IPS-18a (cell line): Measurements from ENCODE around the gene DCANP1.
"Not testable (repeated sequence)": the region's sequence is repeated elsewhere in the genome, so short reads cannot be mapped to it uniquely, and the experiment has no call there.

Experiments used
- H3K27ac ChIP-seq: one replicate; pipeline ENCODE4 v1.5.1; 2013; ENCODE audit warnings: low read length
- H3K27me3 ChIP-seq: one replicate; pipeline ENCODE4 v1.6.1; 2013; ENCODE audit warnings: mild to moderate bottlenecking, low read length; ENCODE audit not compliant: control insufficient read depth, insufficient read depth
- H3K36me3 ChIP-seq: one replicate; pipeline ENCODE4 v1.6.1; 2013; ENCODE audit warnings: low read depth, low read length; ENCODE audit not compliant: control insufficient read depth
- H3K4me1 ChIP-seq: one replicate; pipeline ENCODE4 v1.6.1; 2013; ENCODE audit warnings: low read depth, low read length; ENCODE audit not compliant: control insufficient read depth
- H3K4me3 ChIP-seq: one replicate; pipeline ENCODE4 v1.5.1; 2013; ENCODE audit warnings: low read length
- H3K9ac ChIP-seq: one replicate; pipeline ENCODE4 v1.6.1; 2013; ENCODE audit warnings: mild to moderate bottlenecking, low read length, moderate library complexity
- H3K9me3 ChIP-seq: one replicate; pipeline ENCODE4 v1.6.1; 2013; ENCODE audit warnings: low read depth, low read length; ENCODE audit not compliant: control insufficient read depth

The DCANP1 gene, protein sequence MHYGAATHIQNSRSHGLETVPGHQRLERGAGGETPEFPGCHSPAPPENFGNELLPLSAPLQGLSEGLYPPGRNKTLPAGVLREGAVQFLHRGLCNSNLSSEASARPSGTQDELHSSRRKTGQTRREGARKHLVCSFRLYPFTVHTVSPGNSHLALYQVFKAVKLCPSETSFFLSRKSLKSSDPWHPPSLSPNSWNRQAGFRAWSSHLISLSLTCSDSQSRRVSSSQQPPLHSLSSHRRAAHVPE

GRCh38 chr5:135447298-135447929 lies at the start of gene DCANP1:
TSS of gene DCANP1 (minus strand) at chr5:135447348. CDS start at chr5:135447108, 240 bp downstream.
- no peaks in the 10 kb centered on the region for H3K4me1 ChIP-seq
- no peak within 1 kb of the TSS for H3K4me3 ChIP-seq
- no peak within 1 kb of the TSS for H3K9ac ChIP-seq
- H3K27me3 ChIP-seq: peaks cover 4% of the 10 kb centered on the region
- H3K9me3 ChIP-seq: no peaks in the 10 kb centered on the region
- H3K27ac ChIP-seq: no peak within 1 kb of the TSS
- H3K36me3 ChIP-seq: no peaks in the 10 kb centered on the region

DNA sequence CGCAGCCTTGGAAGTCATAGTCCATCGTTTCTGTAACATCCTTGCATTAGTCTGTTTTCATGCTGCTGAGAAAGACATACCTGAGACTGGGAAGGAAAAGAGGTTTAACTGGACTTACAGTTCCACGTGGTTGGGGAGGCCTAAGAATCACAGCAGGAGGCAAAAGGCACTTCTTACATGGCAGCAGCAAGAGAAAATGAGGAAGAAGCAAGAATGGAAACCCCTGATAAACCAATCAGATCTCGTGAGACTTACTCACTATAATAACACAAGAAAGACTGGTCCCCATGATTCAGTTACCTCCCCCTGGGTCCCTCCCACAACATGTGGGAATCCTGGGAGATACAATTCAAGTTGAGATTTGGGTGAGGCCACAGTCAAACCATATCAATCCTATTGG lies 48.4 kb upstream of the DCANP1 start:
- H3K27ac ChIP-seq, H3K4me3 ChIP-seq, H3K36me3 ChIP-seq, H3K9me3 ChIP-seq, H3K9ac ChIP-seq: not testable (repeated sequence)
- peaks cover 92% of the 10 kb centered on the region for H3K27me3 ChIP-seq
- peaks cover 15% of the 10 kb centered on the region for H3K4me1 ChIP-seq

GRCh38 chr5:135494196-135494595 lies 47.0 kb upstream of the DCANP1 start:
- no peaks in the 10 kb centered on the region for H3K9me3 ChIP-seq
- H3K27me3 ChIP-seq: peaks cover 100% of the 10 kb centered on the region

DNA sequence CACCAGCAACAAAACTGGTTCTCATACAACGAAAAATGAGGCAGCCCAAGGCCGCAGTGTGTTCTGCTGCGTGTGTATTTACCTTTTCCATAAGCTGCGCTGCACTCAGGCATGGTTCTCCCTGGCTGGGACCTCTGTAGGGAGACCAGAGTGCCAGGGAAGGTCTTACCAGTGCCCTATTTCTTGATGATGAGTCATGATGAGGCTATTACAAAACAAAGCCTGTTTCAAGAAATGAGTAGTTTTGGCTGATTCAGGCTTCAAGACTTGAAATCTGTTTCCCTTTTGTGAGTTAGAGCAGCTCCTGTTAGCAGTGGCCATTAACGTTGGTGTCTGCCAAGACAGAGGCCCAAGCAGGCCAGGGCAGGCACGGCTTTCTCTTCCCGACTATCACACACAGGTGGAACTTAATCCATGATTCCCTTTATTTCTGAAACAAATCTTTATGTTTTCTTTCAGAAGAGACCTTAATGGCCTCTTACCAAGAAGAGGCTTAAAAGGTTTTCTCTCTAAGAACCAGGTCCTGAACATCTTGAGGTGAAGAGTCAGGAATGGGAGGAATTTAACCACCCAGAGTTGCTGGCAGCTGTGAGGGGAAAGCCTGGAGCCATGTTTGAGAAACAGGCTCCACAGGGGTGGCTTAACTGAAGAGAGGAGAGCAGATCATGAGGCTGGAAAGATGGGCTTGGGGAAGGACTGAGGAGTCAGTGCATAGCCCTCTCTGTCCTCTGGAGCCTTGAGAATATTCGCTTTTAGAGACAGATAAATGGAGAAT lies 46.4 kb upstream of the DCANP1 start:
- Histone ChIP-seq H3K9ac (no peak overlapping the region), H3K9me3 (no peaks in the 10 kb centered on the region), H3K27me3 (peaks cover 100% of the 10 kb centered on the region), H3K4me1 (peaks cover 27% of the 10 kb centered on the region), H3K36me3 (no peaks in the 10 kb centered on the region), H3K4me3 (no peak overlapping the region), H3K27ac (no peak overlapping the region)

More at GRCh38 chr5:135494196-135494595, 47.0 kb upstream of the DCANP1 start:
- Histone ChIP-seq H3K36me3 (no peaks in the 10 kb centered on the region), H3K27ac (no peak overlapping the region), H3K9ac (no peak overlapping the region), H3K4me3 (no peak overlapping the region), H3K4me1 (peaks cover 27% of the 10 kb centered on the region)

DNA sequence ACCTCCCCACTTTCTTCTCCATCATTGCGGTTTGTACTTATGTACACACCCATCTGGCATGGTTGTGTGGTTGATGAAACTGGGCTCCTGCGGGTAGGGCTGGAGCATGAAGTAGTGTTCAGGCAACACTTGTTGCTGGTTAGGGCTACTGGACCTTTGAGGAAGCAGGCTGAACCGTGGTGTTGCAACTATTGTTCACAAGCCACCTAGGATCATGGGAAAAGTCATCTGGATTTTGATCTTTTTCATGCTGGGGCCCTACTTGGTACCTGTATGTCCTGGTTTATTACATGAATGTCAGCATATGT lies 45.1 kb upstream of the DCANP1 start:
- no peaks in the 10 kb centered on the region for H3K9me3 ChIP-seq
- peaks cover 100% of the 10 kb centered on the region for H3K27me3 ChIP-seq
- no peak overlapping the region for H3K27ac ChIP-seq
- no peak overlapping the region for H3K9ac ChIP-seq
- H3K4me3 ChIP-seq: peak overlapping the region; percentile 47
- H3K36me3 ChIP-seq: no peaks in the 10 kb centered on the region
- H3K4me1 ChIP-seq: peaks cover 37% of the 10 kb centered on the region

DNA sequence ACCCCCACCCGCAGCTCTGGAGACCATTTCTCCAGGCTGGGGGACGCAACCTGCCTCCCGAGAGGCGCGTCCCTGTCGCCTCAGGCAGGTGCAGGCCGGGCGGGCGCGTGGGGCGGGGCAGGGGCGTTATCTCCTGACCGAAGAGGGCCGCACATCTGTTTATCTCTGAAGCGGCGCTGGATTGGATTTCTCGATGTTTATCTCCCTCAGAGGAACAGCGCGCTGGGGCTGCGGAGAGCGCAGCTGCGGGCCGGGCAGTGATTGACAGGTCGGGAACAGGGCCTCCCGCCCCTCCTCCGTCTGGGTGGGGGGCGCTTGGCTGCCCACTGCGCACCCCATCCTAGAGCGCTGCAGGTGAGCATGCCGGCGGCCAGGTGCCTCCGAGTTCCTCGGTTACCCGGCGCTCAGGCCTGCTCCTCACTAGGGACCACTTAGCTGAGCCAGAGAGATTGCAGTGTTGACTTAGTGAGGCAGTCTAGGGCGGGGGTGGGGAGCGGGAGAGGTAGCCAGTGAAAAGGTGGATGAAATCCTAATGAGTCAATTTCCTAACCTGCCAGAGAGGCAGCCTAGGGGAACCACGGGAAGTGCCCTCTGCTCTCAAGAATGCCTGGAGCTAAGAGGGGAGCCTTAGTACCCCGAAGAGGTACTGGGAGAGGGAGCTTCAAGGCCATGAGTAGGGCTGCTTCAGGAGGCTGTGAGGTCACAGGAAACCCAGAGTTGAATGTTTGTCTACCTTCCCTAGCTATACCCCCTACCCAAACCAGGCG lies 44.6 kb upstream of the DCANP1 start:
- H3K4me1 ChIP-seq: peaks cover 37% of the 10 kb centered on the region
- H3K27ac ChIP-seq: no peak overlapping the region
- H3K9ac ChIP-seq: no peak overlapping the region
- H3K4me3 ChIP-seq: peak overlapping the region; percentile 47
- peaks cover 100% of the 10 kb centered on the region for H3K27me3 ChIP-seq
- no peaks in the 10 kb centered on the region for H3K36me3 ChIP-seq
- H3K9me3 ChIP-seq: no peaks in the 10 kb centered on the region

- Histone ChIP-seq H3K9ac (no peak overlapping the region), H3K27me3 (peaks cover 100% of the 10 kb centered on the region), H3K4me3 (peak overlapping the region; percentile 55), H3K4me1 (peaks cover 37% of the 10 kb centered on the region), H3K9me3 (no peaks in the 10 kb centered on the region), H3K36me3 (no peaks in the 10 kb centered on the region), H3K27ac (no peak overlapping the region)
Measured at GRCh38 chr5:135491038-135491551, 43.9 kb upstream of the DCANP1 start.

GRCh38 chr5:135490245-135491037 lies 43.3 kb upstream of the DCANP1 start:
- Histone ChIP-seq H3K9me3 (no peaks in the 10 kb centered on the region), H3K36me3 (no peaks in the 10 kb centered on the region), H3K27ac (no peak overlapping the region), H3K4me3 (peak overlapping the region; percentile 55), H3K4me1 (peaks cover 37% of the 10 kb centered on the region), H3K9ac (no peak overlapping the region), H3K27me3 (peaks cover 100% of the 10 kb centered on the region)

DNA sequence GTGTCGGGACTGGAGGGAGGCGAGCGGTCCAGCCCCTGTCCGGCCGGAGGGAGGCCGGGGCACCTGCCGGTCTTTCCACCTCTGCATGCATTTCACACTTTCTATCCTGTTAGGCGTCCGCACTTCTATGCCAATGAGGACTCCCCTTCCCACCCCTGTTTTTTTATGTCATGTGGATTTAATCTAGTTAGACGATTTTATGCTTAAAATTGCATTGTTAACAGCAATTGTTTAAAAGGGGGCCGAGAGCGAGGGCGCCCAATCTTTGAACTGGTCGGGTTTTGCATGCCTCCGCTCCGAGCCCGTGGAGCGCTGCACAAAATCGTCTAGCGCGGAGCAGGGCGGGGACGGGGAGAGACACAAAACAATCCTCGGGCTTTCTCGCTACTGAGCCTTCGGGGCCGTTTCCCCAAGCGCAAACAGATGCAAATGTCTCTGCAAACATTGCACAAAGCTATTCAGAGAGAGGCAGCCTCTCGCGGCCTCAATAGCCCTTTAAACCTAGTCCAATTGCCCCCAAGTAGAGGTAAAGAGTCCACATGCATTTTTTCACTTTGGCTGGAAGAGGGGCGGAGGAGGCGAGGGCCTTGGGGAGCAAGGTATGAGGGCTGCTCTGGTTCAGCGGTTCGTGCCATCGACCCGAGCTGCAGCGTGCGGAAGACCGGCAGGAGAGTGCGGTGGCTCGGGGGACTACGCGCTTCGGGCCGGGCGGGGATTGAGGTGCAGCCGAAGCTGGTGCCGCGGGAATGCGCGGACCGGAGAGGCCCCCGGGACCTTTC lies 42.5 kb upstream of the DCANP1 start:
- no peak overlapping the region for H3K9ac ChIP-seq
- peaks cover 41% of the 10 kb centered on the region for H3K4me1 ChIP-seq
- peaks cover 100% of the 10 kb centered on the region for H3K27me3 ChIP-seq

GRCh38 chr5:135488727-135489465 lies 41.7 kb upstream of the DCANP1 start:
- Histone ChIP-seq H3K9ac (no peak overlapping the region), H3K4me3 (peak overlapping the region; percentile 55), H3K36me3 (no peaks in the 10 kb centered on the region), H3K27ac (no peak overlapping the region), H3K9me3 (no peaks in the 10 kb centered on the region), H3K4me1 (peaks cover 41% of the 10 kb centered on the region), H3K27me3 (peaks cover 100% of the 10 kb centered on the region)

More for the DNA sequence above, 42.5 kb upstream of the DCANP1 start:
- Histone ChIP-seq H3K9me3 (no peaks in the 10 kb centered on the region), H3K27ac (no peak overlapping the region), H3K4me3 (peak overlapping the region; percentile 55), H3K36me3 (no peaks in the 10 kb centered on the region)
